A673 (cell line): ENCODE results near the gene GPHN. TPM values are rescaled to one million over a fixed set of nuclear protein-coding genes. Genes with fewer than 3 reads are reported as not detected.

Experiments
- BruUV-seq: library from RNA; stranded (reverse); fragments of 400-500 nt; replicated peaks from 2 replicates; lab custom pipeline; 2021; lab: Mats Ljungman, UMichigan
- CTCF ChIA-PET: fragments of 300-600 bp; sonication (Branson Sonifier 250); formaldehyde crosslinking; loops from one replicate; lab custom pipeline; 2022; ENCODE audit warnings: antibody characterized with exemption; lab: Charles Lee
- POLR2A ChIA-PET: fragments of 300-600 bp; sonication (Branson Sonifier 250); formaldehyde crosslinking; loops from one replicate; lab custom pipeline; 2022; ENCODE audit warnings: antibody characterized with exemption; ENCODE audit not compliant: low non-redundant PET; lab: Charles Lee
- DNase-seq: peaks from one replicate; pipeline ENCODE4 v3.0.0-alpha.2; 2015; ENCODE audit warnings: low spot score
- H3K27ac ChIP-seq: fragments of 200-600 bp; sonication (generic); 2 replicates; pipeline ENCODE4 v1.5.1; 2016; ENCODE audit warnings: mixed run types, low read depth, mild to moderate bottlenecking, mixed read lengths, antibody characterized with exemption, low read length; ENCODE audit not compliant: poor library complexity, severe bottlenecking
- H3K27me3 ChIP-seq: fragments of 200-600 bp; sonication (generic); replicated peaks from 2 replicates; pipeline ENCODE4 v1.6.1; 2017; ENCODE audit warnings: mixed run types, low read depth, mild to moderate bottlenecking, mixed read lengths, antibody characterized with exemption, low read length; ENCODE audit not compliant: insufficient read depth, poor library complexity
- H3K36me3 ChIP-seq: fragments of 200-600 bp; sonication (generic); 2 replicates; pipeline ENCODE4 v1.6.1; 2016; ENCODE audit warnings: mixed run types, mild to moderate bottlenecking, mixed read lengths, antibody characterized with exemption, low read length; ENCODE audit not compliant: insufficient read depth, poor library complexity, severe bottlenecking
- H3K4me1 ChIP-seq: fragments of 200-600 bp; sonication (generic); 2 replicates; pipeline ENCODE4 v1.6.1; 2017; ENCODE audit warnings: mixed run types, mild to moderate bottlenecking, mixed read lengths, antibody characterized with exemption, low read length; ENCODE audit not compliant: insufficient read depth, poor library complexity, severe bottlenecking
- H3K4me3 ChIP-seq: fragments of 200-600 bp; sonication (generic); 2 replicates; pipeline ENCODE4 v1.5.1; 2016; ENCODE audit warnings: low read depth, mixed run types, mild to moderate bottlenecking, mixed read lengths, low read length; ENCODE audit not compliant: poor library complexity, severe bottlenecking
- H3K9me3 ChIP-seq: fragments of 200-600 bp; sonication (generic); 2 replicates; pipeline ENCODE4 v1.6.1; 2016; ENCODE audit warnings: mixed run types, low read depth, mild to moderate bottlenecking, mixed read lengths, antibody characterized with exemption, low read length; ENCODE audit not compliant: poor library complexity, severe bottlenecking
- CTCF ChIP-seq: fragments of 300-800, 200-600 bp; sonication (generic); conservative IDR thresholded peaks from 2 replicates; pipeline ENCODE4 v1.5.1; 2017; ENCODE audit warnings: low read depth, mild to moderate bottlenecking, antibody characterized with exemption, low read length, moderate library complexity, mixed read lengths
- EZH2 ChIP-seq: fragments of 200-600 bp; sonication (generic); IDR thresholded peaks from 2 replicates; pipeline ENCODE4 v1.6.1; 2017; ENCODE audit warnings: borderline replicate concordance, low read depth, mild to moderate bottlenecking, mixed read lengths, antibody characterized with exemption, low read length; ENCODE audit not compliant: poor library complexity, severe bottlenecking
- intact Hi-C: fragments of 100-400 bp; cut with micrococcal nuclease; formaldehyde crosslinking; loops from one replicate; pipeline ENCODE4 v1.10.0; 2022; ENCODE audit not compliant: unreplicated experiment
- total RNA-seq: library from RNA; stranded (reverse); gene quantifications from 2 replicates; pipeline ENCODE4 v1.2.3, GENCODE V29; 2021

The GPHN gene
- total RNA-seq, 1 experiment from 2014 or later = 30.3 TPM

- intact Hi-C loops = no loop called here
- no TSS peak for BruUV-seq
- no peak for TF ChIP-seq CTCF
- TF ChIP-seq EZH2 = no peak
These were observed 710.2 kb downstream of the GPHN start for GRCh38 chr14:67218126-67218525.

GRCh38 chr14:67221248-67221981 is 713.5 kb downstream of the GPHN start:
- no peaks in the 10 kb centered on the region for H3K27me3 ChIP-seq
- no peaks in the 10 kb centered on the region for H3K9me3 ChIP-seq
- POLR2A ChIA-PET = no interaction called here
- no peak overlapping the region for H3K27ac ChIP-seq
- intact Hi-C loops = no loop called here
- CTCF ChIA-PET = no interaction called here
- no peaks in the 10 kb centered on the region for H3K4me1 ChIP-seq
- DNase-seq = no peak
- H3K4me3 ChIP-seq = no peak overlapping the region
- TF ChIP-seq EZH2 (no peak), CTCF (no peak)
- no TSS peak for BruUV-seq
- H3K36me3 ChIP-seq = no peaks in the 10 kb centered on the region

More at GRCh38 chr14:67218126-67218525, 710.2 kb downstream of the GPHN start:
- Histone ChIP-seq H3K27ac (no peak overlapping the region), H3K27me3 (no peaks in the 10 kb centered on the region), H3K4me1 (no peaks in the 10 kb centered on the region), H3K4me3 (no peak overlapping the region), H3K36me3 (no peaks in the 10 kb centered on the region), H3K9me3 (no peaks in the 10 kb centered on the region)
- DNase-seq = no peak
- POLR2A ChIA-PET = no interaction called here
- CTCF ChIA-PET = no interaction called here

- H3K4me3 ChIP-seq = no peak overlapping the region
- H3K27me3 ChIP-seq = no peaks in the 10 kb centered on the region
- no peaks in the 10 kb centered on the region for H3K4me1 ChIP-seq
- POLR2A ChIA-PET = no interaction called here
- H3K9me3 ChIP-seq = no peaks in the 10 kb centered on the region
- TF ChIP-seq CTCF (no peak), EZH2 (no peak)
- DNase-seq = no peak
- no peak overlapping the region for H3K27ac ChIP-seq
- BruUV-seq = no TSS peak
- intact Hi-C loops = no loop called here
- no peaks in the 10 kb centered on the region for H3K36me3 ChIP-seq
- CTCF ChIA-PET = no interaction called here
These were observed 714.0 kb downstream of the GPHN start for GRCh38 chr14:67221982-67222328.
